Trophoblast cell (in vitro differentiated cells and primary cell): Measurements from ENCODE around the gene TNFRSF4.

Experiments
- DNase-seq, 2 donors: peaks; one replicate each; pipeline ENCODE4 v3.0.0-alpha.2; 2016
- H2AFZ ChIP-seq: 2 replicates; pipeline ENCODE4 v1.6.1; 2013; ENCODE audit warnings: low read length, moderate library complexity, mild to moderate bottlenecking; ENCODE audit not compliant: insufficient read depth, poor library complexity
- H2AK5ac ChIP-seq: 2 replicates; pipeline ENCODE4 v1.6.1; 2013; ENCODE audit warnings: mild to moderate bottlenecking, low read length
- H2BK120ac ChIP-seq: 2 replicates; pipeline ENCODE4 v1.6.1; 2013; ENCODE audit warnings: low read length, mild to moderate bottlenecking, moderate library complexity; ENCODE audit not compliant: insufficient read depth, poor library complexity
- H2BK12ac ChIP-seq: 2 replicates; pipeline ENCODE4 v1.6.1; 2013; ENCODE audit warnings: mild to moderate bottlenecking, low read length, moderate library complexity
- H2BK5ac ChIP-seq: 2 replicates; pipeline ENCODE4 v1.6.1; 2013; ENCODE audit warnings: low read length, low read depth, moderate library complexity, mild to moderate bottlenecking; ENCODE audit not compliant: poor library complexity
- H3K14ac ChIP-seq: 2 replicates; pipeline ENCODE4 v1.6.1; 2013; ENCODE audit warnings: mild to moderate bottlenecking, low read length
- H3K18ac ChIP-seq: 2 replicates; pipeline ENCODE4 v1.6.1; 2013; ENCODE audit warnings: mild to moderate bottlenecking, low read length
- H3K23ac ChIP-seq: 2 replicates; pipeline ENCODE4 v1.6.1; 2013; ENCODE audit warnings: low read length
- H3K27ac ChIP-seq: 2 replicates; pipeline ENCODE4 v1.5.1; 2013; ENCODE audit warnings: low read depth, mild to moderate bottlenecking, inconsistent platforms, low read length, moderate library complexity
- H3K27me3 ChIP-seq: 2 replicates; pipeline ENCODE4 v1.6.1; 2013; ENCODE audit warnings: inconsistent platforms, mild to moderate bottlenecking, low read length, moderate library complexity; ENCODE audit not compliant: insufficient read depth
- H3K36me3 ChIP-seq, 2 experiments: 1 replicate in 1 of 2; 2 replicates in 1 of 2; pipeline ENCODE4 v1.6.1; 2013; ENCODE audit warnings: low read length in 2 of 2, mild to moderate bottlenecking in 2 of 2, moderate library complexity in 1 of 2; ENCODE audit not compliant: insufficient read depth in 2 of 2, control insufficient read depth in 1 of 2
- H3K4ac ChIP-seq: 2 replicates; pipeline ENCODE4 v1.6.1; 2013; ENCODE audit warnings: low read depth, mild to moderate bottlenecking, low read length, moderate library complexity
- H3K4me1 ChIP-seq, 2 experiments: 1 replicate in 1 of 2; 2 replicates in 1 of 2; pipeline ENCODE4 v1.6.1; 2013; ENCODE audit warnings: low read length in 2 of 2, mild to moderate bottlenecking in 2 of 2, moderate library complexity in 1 of 2; ENCODE audit not compliant: insufficient read depth in 2 of 2, control insufficient read depth in 1 of 2
- H3K4me2 ChIP-seq: 2 replicates; pipeline ENCODE4 v1.6.1; 2013; ENCODE audit warnings: inconsistent platforms, mild to moderate bottlenecking, low read length, moderate library complexity
- H3K4me3 ChIP-seq: 2 replicates; pipeline ENCODE4 v1.5.1; 2013; ENCODE audit warnings: mild to moderate bottlenecking, low read depth, low read length, inconsistent platforms
- H3K79me1 ChIP-seq: one replicate; pipeline ENCODE4 v1.6.1; 2013; ENCODE audit warnings: low read length
- H3K79me2 ChIP-seq: 2 replicates; pipeline ENCODE4 v1.6.1; 2013; ENCODE audit warnings: low read length, mild to moderate bottlenecking; ENCODE audit not compliant: control insufficient read depth, insufficient read depth, poor library complexity
- H3K9ac ChIP-seq: 2 replicates; pipeline ENCODE4 v1.6.1; 2013; ENCODE audit warnings: mild to moderate bottlenecking, low read length
- H3K9me3 ChIP-seq: 2 replicates; pipeline ENCODE4 v1.6.1; 2013; ENCODE audit warnings: low read depth, mild to moderate bottlenecking, control low read depth, inconsistent platforms, low read length; ENCODE audit not compliant: insufficient read depth
- H4K12ac ChIP-seq: 2 replicates; pipeline ENCODE4 v1.6.1; 2013; ENCODE audit warnings: low read depth, mild to moderate bottlenecking, low read length, moderate library complexity
- H4K8ac ChIP-seq: 2 replicates; pipeline ENCODE4 v1.6.1; 2013; ENCODE audit warnings: low read depth, mild to moderate bottlenecking, low read length, moderate library complexity
- H4K91ac ChIP-seq: one replicate; pipeline ENCODE4 v1.6.1; 2013; ENCODE audit warnings: low read depth, mild to moderate bottlenecking, low read length, moderate library complexity
- WGBS: extraction: QIAGEN DNeasy Blood & Tissue Kit; methylation state at CpG from one replicate; pipeline ENCODE4 v1.1.7; 2013; ENCODE audit warnings: missing lambda C conversion rate; ENCODE audit not compliant: insufficient read length, insufficient coverage; ENCODE audit errors: extremely low coverage; 5-methylcytosine and 5-hydroxymethylcytosine counted together

Gene TNFRSF4

GRCh38 chr1:1169429-1170214 lies 44.3 kb downstream of the TNFRSF4 start:
- no peak overlapping the region for H4K12ac ChIP-seq
- no peaks in the 10 kb centered on the region for H3K36me3 ChIP-seq
- no peak overlapping the region for H3K4me3 ChIP-seq
- H3K27ac ChIP-seq, result no peak overlapping the region
- H3K27me3 ChIP-seq, result no peaks in the 10 kb centered on the region
- DNase-seq, result no peak
- H2BK120ac ChIP-seq, result no peak overlapping the region
- H3K18ac ChIP-seq, result no peak overlapping the region
- H3K4me1 ChIP-seq, result no peaks in the 10 kb centered on the region
- no peak overlapping the region for H2AFZ ChIP-seq
- no peak overlapping the region for H2BK12ac ChIP-seq
- H3K4me2 ChIP-seq, result no peak overlapping the region
- H3K79me2 ChIP-seq, result no peaks in the 10 kb centered on the region
- H3K79me1 ChIP-seq, result no peaks in the 10 kb centered on the region
- no CpG with 5 or more reads among the region's 32 CpGs for WGBS
- H3K14ac ChIP-seq, result no peak overlapping the region
- H2BK5ac ChIP-seq, result no peak overlapping the region
- no peak overlapping the region for H3K9ac ChIP-seq
- H2AK5ac ChIP-seq, result no peak overlapping the region
- H3K9me3 ChIP-seq, result peaks cover 2% of the 10 kb centered on the region
- H4K91ac ChIP-seq, result no peak overlapping the region
- no peak overlapping the region for H3K23ac ChIP-seq
- no peak overlapping the region for H4K8ac ChIP-seq
- H3K4ac ChIP-seq, result no peak overlapping the region

GRCh38 chr1:1168451-1169411 lies 45.2 kb downstream of the TNFRSF4 start:
- Histone ChIP-seq H2BK120ac (no peak overlapping the region), H4K91ac (no peak overlapping the region), H3K9ac (no peak overlapping the region), H3K79me2 (no peaks in the 10 kb centered on the region), H3K36me3 (no peaks in the 10 kb centered on the region), H4K12ac (no peak overlapping the region), H2BK12ac (no peak overlapping the region), H3K18ac (no peak overlapping the region), H3K27ac (no peak overlapping the region), H2AK5ac (no peak overlapping the region), H3K4me2 (no peak overlapping the region), H3K4me3 (no peak overlapping the region), H3K9me3 (peaks cover 5% of the 10 kb centered on the region), H3K27me3 (no peaks in the 10 kb centered on the region), H3K4ac (no peak overlapping the region), H3K79me1 (no peaks in the 10 kb centered on the region), H2AFZ (no peak overlapping the region), H3K23ac (no peak overlapping the region), H3K14ac (no peak overlapping the region), H3K4me1 (no peaks in the 10 kb centered on the region), H4K8ac (no peak overlapping the region), H2BK5ac (no peak overlapping the region)
- no peak for DNase-seq
- WGBS, result no CpG with 5 or more reads among the region's 37 CpGs

GRCh38 chr1:1167841-1168450 lies 46.0 kb downstream of the TNFRSF4 start:
- H3K27me3 ChIP-seq, result no peaks in the 10 kb centered on the region
- H3K79me1 ChIP-seq, result no peaks in the 10 kb centered on the region
- no peak overlapping the region for H3K4me2 ChIP-seq
- H4K8ac ChIP-seq, result no peak overlapping the region
- no peaks in the 10 kb centered on the region for H3K79me2 ChIP-seq
- no peak overlapping the region for H3K9ac ChIP-seq
- H4K12ac ChIP-seq, result no peak overlapping the region
- H3K9me3 ChIP-seq, result peaks cover 5% of the 10 kb centered on the region
- DNase-seq, result no peak
- no peak overlapping the region for H2BK5ac ChIP-seq
- no peak overlapping the region for H3K18ac ChIP-seq
- H3K23ac ChIP-seq, result no peak overlapping the region
- H2AK5ac ChIP-seq, result no peak overlapping the region
- no peak overlapping the region for H2AFZ ChIP-seq
- H3K36me3 ChIP-seq, result no peaks in the 10 kb centered on the region
- no peak overlapping the region for H3K4me3 ChIP-seq
- H3K4me1 ChIP-seq, result no peaks in the 10 kb centered on the region
- H2BK120ac ChIP-seq, result no peak overlapping the region
- no peak overlapping the region for H4K91ac ChIP-seq
- H3K14ac ChIP-seq, result no peak overlapping the region
- no peak overlapping the region for H2BK12ac ChIP-seq
- H3K27ac ChIP-seq, result no peak overlapping the region
- no CpG with 5 or more reads among the region's 36 CpGs for WGBS
- no peak overlapping the region for H3K4ac ChIP-seq

GRCh38 chr1:1167398-1167821 lies 46.5 kb downstream of the TNFRSF4 start:
- H3K36me3 ChIP-seq, result no peaks in the 10 kb centered on the region
- no peak overlapping the region for H2BK5ac ChIP-seq
- H3K9me3 ChIP-seq, result peaks cover 5% of the 10 kb centered on the region
- no peak overlapping the region for H3K27ac ChIP-seq
- H3K4me3 ChIP-seq, result no peak overlapping the region
- no peak overlapping the region for H4K8ac ChIP-seq
- no peak overlapping the region for H2BK120ac ChIP-seq
- no peak overlapping the region for H3K14ac ChIP-seq
- H3K18ac ChIP-seq, result no peak overlapping the region
- no peak overlapping the region for H2AFZ ChIP-seq
- H3K4me2 ChIP-seq, result no peak overlapping the region
- no peaks in the 10 kb centered on the region for H3K79me2 ChIP-seq
- H3K9ac ChIP-seq, result no peak overlapping the region
- no peak overlapping the region for H3K23ac ChIP-seq
- WGBS, result no CpG with 5 or more reads among the region's 20 CpGs
- no peak overlapping the region for H2AK5ac ChIP-seq
- H4K12ac ChIP-seq, result no peak overlapping the region
- H3K4me1 ChIP-seq, result no peaks in the 10 kb centered on the region
- no peak overlapping the region for H4K91ac ChIP-seq
- H2BK12ac ChIP-seq, result no peak overlapping the region
- no peaks in the 10 kb centered on the region for H3K79me1 ChIP-seq
- no peak overlapping the region for H3K4ac ChIP-seq
- no peaks in the 10 kb centered on the region for H3K27me3 ChIP-seq
- DNase-seq, result no peak
